OCI-LY3 (cell line): Measurements from ENCODE around the gene MS4A2.

ENCODE experiments used
- H2AFZ ChIP-seq: fragments of 200-600, 300-600 bp; shearing (Covaris generic); 2 replicates; pipeline ENCODE4 v1.6.0; 2014; ENCODE audit warnings: antibody characterized with exemption, low read depth, low read length
- H3K27ac ChIP-seq: fragments of 200-600, 300-600 bp; sonication (generic); 2 replicates; pipeline ENCODE4 v1.5.1; 2014; ENCODE audit warnings: mild to moderate bottlenecking, low read length, moderate library complexity, mixed read lengths
- H3K27me3 ChIP-seq: fragments of 200-600, 300-600 bp; sonication (generic); 2 replicates; pipeline ENCODE4 v1.6.1; 2014; ENCODE audit warnings: low read depth, low read length, mixed read lengths
- H3K36me3 ChIP-seq: fragments of 200-600, 300-600 bp; sonication (generic); replicated peaks from 2 replicates; pipeline ENCODE3; 2014; ENCODE audit warnings: low read depth, low read length, mixed read lengths
- H3K4me1 ChIP-seq: fragments of 300-600, 200-600 bp; sonication (generic); 2 replicates; pipeline ENCODE4 v1.6.1; 2014; ENCODE audit warnings: low read length, mixed read lengths
- H3K4me2 ChIP-seq: fragments of 200-600, 300-600 bp; sonication (generic); 2 replicates; pipeline ENCODE4 v1.6.1; 2014; ENCODE audit warnings: low read length, mixed read lengths
- H3K4me3 ChIP-seq: fragments of 300-600, 200-600 bp; sonication (generic); 2 replicates; pipeline ENCODE4 v1.5.1; 2014; ENCODE audit warnings: antibody characterized with exemption, mild to moderate bottlenecking, low read length, moderate library complexity
- H3K79me2 ChIP-seq: fragments of 300-600, 200-600 bp; shearing (Covaris generic); 2 replicates; pipeline ENCODE4 v1.6.1; 2014; ENCODE audit warnings: mild to moderate bottlenecking, low read length, mixed read lengths
- H3K9ac ChIP-seq: fragments of 300-600, 200-600 bp; shearing (Covaris generic); 2 replicates; pipeline ENCODE4 v1.6.0; 2014; ENCODE audit warnings: mild to moderate bottlenecking, low read length, moderate library complexity
- H3K9me3 ChIP-seq: fragments of 200-600, 300-600 bp; shearing (Covaris generic); 2 replicates; pipeline ENCODE4 v1.6.1; 2014; ENCODE audit warnings: low read length, mixed read lengths; ENCODE audit not compliant: insufficient read depth
- H4K20me1 ChIP-seq: fragments of 200-600, 300-600 bp; sonication (generic); 2 replicates; pipeline ENCODE4 v1.6.1; 2016; ENCODE audit warnings: low read length, mixed read lengths; ENCODE audit not compliant: insufficient read depth
- CTCF ChIP-seq: fragments of 200-600, 300-600 bp; sonication (generic); IDR thresholded peaks from 2 replicates; pipeline ENCODE4 v1.5.1; 2014; ENCODE audit warnings: antibody characterized with exemption, low read length, low read depth
- EZH2phosphoT487 ChIP-seq: fragments of 200-600 bp; shearing (Covaris generic); IDR thresholded peaks from 2 replicates; pipeline ENCODE4 v1.6.1; 2018; ENCODE audit warnings: antibody characterized with exemption, mixed run types, low read depth

Gene MS4A2

GRCh38 chr11:60116996-60117790, 28.7 kb downstream of the MS4A2 start:
- Histone ChIP-seq H3K4me2 (no peak overlapping the region), H3K79me2 (no peaks in the 10 kb centered on the region), H3K36me3 (no peaks in the 10 kb centered on the region), H3K27ac (no peak overlapping the region), H3K9ac (no peak overlapping the region), H3K4me3 (no peak overlapping the region), H2AFZ (no peak overlapping the region), H3K4me1 (no peaks in the 10 kb centered on the region), H4K20me1 (no peaks in the 10 kb centered on the region), H3K9me3 (no peaks in the 10 kb centered on the region), H3K27me3 (0 out of 2 replicates have a peak, but pooled peaks cover 4% of the 10 kb centered on the region)
- TF ChIP-seq CTCF (no peak), EZH2phosphoT487 (no peak)

- H4K20me1 ChIP-seq: no peaks in the 10 kb centered on the region
- no peak overlapping the region for H3K27ac ChIP-seq
- no peak overlapping the region for H2AFZ ChIP-seq
- no peaks in the 10 kb centered on the region for H3K79me2 ChIP-seq
- TF ChIP-seq CTCF (peak; percentile 52), EZH2phosphoT487 (no peak)
- H3K36me3 ChIP-seq: no peaks in the 10 kb centered on the region
- no peak overlapping the region for H3K9ac ChIP-seq
- H3K4me1 ChIP-seq: no peaks in the 10 kb centered on the region
- H3K4me2 ChIP-seq: no peak overlapping the region
- H3K27me3 ChIP-seq: 0 out of 2 replicates have a peak, but pooled peaks cover 4% of the 10 kb centered on the region
- H3K4me3 ChIP-seq: no peak overlapping the region
- no peaks in the 10 kb centered on the region for H3K9me3 ChIP-seq
Measured at GRCh38 chr11:60118338-60118737, 29.9 kb downstream of the MS4A2 start.

- no peaks in the 10 kb centered on the region for H3K4me1 ChIP-seq
Measured at GRCh38 chr11:60119710-60120109, 31.2 kb downstream of the MS4A2 start.

More at GRCh38 chr11:60119710-60120109, 31.2 kb downstream of the MS4A2 start:
- Histone ChIP-seq H3K27me3 (0 out of 2 replicates have a peak, but pooled peaks cover 4% of the 10 kb centered on the region), H3K27ac (no peak overlapping the region), H4K20me1 (no peaks in the 10 kb centered on the region), H3K9me3 (no peaks in the 10 kb centered on the region), H3K4me2 (no peak overlapping the region), H3K9ac (no peak overlapping the region), H3K4me3 (no peak overlapping the region), H3K79me2 (no peaks in the 10 kb centered on the region), H2AFZ (no peak overlapping the region), H3K36me3 (no peaks in the 10 kb centered on the region)
- TF ChIP-seq CTCF (no peak), EZH2phosphoT487 (no peak)
